NB4 (cell line): ENCODE measurements around the gene SOBP.

Source experiments
- CTCF ChIP-seq: IDR thresholded peaks from one replicate; pipeline ENCODE4 v1.5.1; 2012; ENCODE audit warnings: low read depth, low read length
- POLR2A ChIP-seq: IDR thresholded peaks from 2 replicates; pipeline ENCODE4 v1.6.1; 2011; ENCODE audit warnings: mild to moderate bottlenecking; ENCODE audit not compliant: insufficient read length; ENCODE audit errors: extremely low read depth

- TF ChIP-seq CTCF: no peak
- no peak for TF ChIP-seq POLR2A
Observed at GRCh38 chr6:107523794-107524193, 33.9 kb downstream of the SOBP start.
